Keratinocyte (primary cell): ENCODE measurements around the gene DNM1. TPM values are rescaled to one million over a fixed set of nuclear protein-coding genes. Genes with fewer than 3 reads are reported as not detected.
A peak's percentile ranks its signal among the peaks of the same experiment; 100 is the strongest.

Source experiments
- DNase-seq: peaks from one replicate; pipeline ENCODE4 v3.0.0-alpha.2; 2011; ENCODE audit warnings: low read depth, missing footprints, low spot score
- FAIRE-seq: peaks from 2 replicates; lab custom pipeline; 2011; peaks lifted over from hg19 to GRCh38; lab: Jason Lieb, UNC
- H2AFZ ChIP-seq: 2 replicates; pipeline ENCODE4 v1.6.0; 2012; ENCODE audit warnings: low read length, control low read depth, inconsistent platforms; ENCODE audit not compliant: control insufficient read depth
- H3K27ac ChIP-seq: 2 replicates; pipeline ENCODE4 v1.5.1; 2011; ENCODE audit warnings: low read length; ENCODE audit not compliant: control insufficient read depth, insufficient read depth
- H3K27me3 ChIP-seq: 3 replicates; pipeline ENCODE4 v1.6.0; 2011; ENCODE audit warnings: low read length; ENCODE audit not compliant: control insufficient read depth, insufficient read depth; ENCODE audit errors: extremely low read depth
- H3K36me3 ChIP-seq, 2 experiments: 2 replicates in 1 of 2; 3 replicates in 1 of 2; pipeline ENCODE4 v1.5.1; 2011; ENCODE audit warnings: low read length in 2 of 2, mild to moderate bottlenecking in 1 of 2; ENCODE audit not compliant: control insufficient read depth in 2 of 2, insufficient read depth in 2 of 2; ENCODE audit errors: extremely low read depth in 1 of 2
- H3K4me1 ChIP-seq: 3 replicates; pipeline ENCODE4 v1.5.1; 2011; ENCODE audit warnings: low read length; ENCODE audit not compliant: control insufficient read depth, insufficient read depth; ENCODE audit errors: extremely low read depth
- H3K4me2 ChIP-seq: 3 replicates; pipeline ENCODE4 v1.6.0; 2011; ENCODE audit warnings: low read depth, low read length; ENCODE audit not compliant: control insufficient read depth, insufficient read depth; ENCODE audit errors: extremely low read depth
- H3K4me3 ChIP-seq, 3 experiments: fragments of 200-600 bp in 1 of 3; sonication (generic) in 1 of 3; 2 replicates in 2 of 3; 3 replicates in 1 of 3; pipeline ENCODE4 v1.5.1; 2011 to 2016; ENCODE audit warnings: low read length in 3 of 3, mild to moderate bottlenecking in 3 of 3, control low read depth in 2 of 3, inconsistent platforms in 1 of 3, low read depth in 1 of 3, mixed read lengths in 1 of 3, mixed run types in 1 of 3, moderate library complexity in 1 of 3; ENCODE audit not compliant: control insufficient read depth in 2 of 3, insufficient read depth in 2 of 3; ENCODE audit errors: extremely low read depth in 1 of 3
- H3K79me2 ChIP-seq: 2 replicates; pipeline ENCODE4 v1.6.0; 2012; ENCODE audit warnings: low read length; ENCODE audit not compliant: control insufficient read depth, insufficient read depth
- H3K9ac ChIP-seq: 3 replicates; pipeline ENCODE4 v1.6.0; 2011; ENCODE audit warnings: low read length; ENCODE audit not compliant: control insufficient read depth, insufficient read depth; ENCODE audit errors: extremely low read depth
- H3K9me1 ChIP-seq: 3 replicates; pipeline ENCODE4 v1.6.0; 2011; ENCODE audit warnings: low read length; ENCODE audit not compliant: control insufficient read depth, insufficient read depth; ENCODE audit errors: extremely low read depth
- H3K9me3 ChIP-seq: 2 replicates; pipeline ENCODE4 v1.5.1; 2012; ENCODE audit warnings: low read depth, low read length; ENCODE audit not compliant: control insufficient read depth
- H4K20me1 ChIP-seq: 3 replicates; pipeline ENCODE4 v1.6.0; 2011; ENCODE audit warnings: low read length; ENCODE audit not compliant: control insufficient read depth, insufficient read depth; ENCODE audit errors: extremely low read depth
- CTCF ChIP-seq, 3 experiments: IDR thresholded peaks in 1 of 3; conservative IDR thresholded peaks in 1 of 3; optimal IDR thresholded peaks in 1 of 3; 2 replicates in 2 of 3; 3 replicates in 1 of 3; pipeline versions ENCODE3 to v1.5.1; 2011; ENCODE audit warnings: low read length in 3 of 3, mild to moderate bottlenecking in 3 of 3, moderate library complexity in 2 of 3, control low read depth in 1 of 3, inconsistent platforms in 1 of 3; ENCODE audit not compliant: insufficient read depth in 2 of 3; ENCODE audit errors: extremely low read depth in 1 of 3
- EZH2 ChIP-seq: IDR thresholded peaks from one replicate; pipeline ENCODE4 v1.6.1; 2012; ENCODE audit warnings: inconsistent platforms, mild to moderate bottlenecking, low read length, moderate library complexity
- dilution Hi-C: fragments of 300-500 bp; cut with MboI; formaldehyde crosslinking; loops from one replicate; pipeline ENCODE4 v1.7.0; 2020; ENCODE audit warnings: low sequenced_read_pairs; ENCODE audit not compliant: extremely low pct_ligation_motif_present
- polyA plus RNA-seq, 5 experiments: library from polyadenylated mRNA; depleted of rRNA in 3 of 5; stranded (reverse) in 3 of 5; stranded (forward) in 1 of 5; unstranded in 1 of 5; fragments of >200 nt; gene quantifications; 1 replicate in 1 of 5; 2 replicates in 3 of 5; 3 replicates in 1 of 5; pipeline versions ENCODE4 v1.2.1 to v1.2.3, GENCODE V29; 2011 to 2012; ENCODE audit warnings: missing spikeins in 2 of 5, low read depth in 1 of 5, low replicate concordance in 1 of 5

Gene DNM1
- polyA plus RNA-seq, 1 donor (not counting 4 experiments of a cell fraction or from before 2014, with no cell fraction given): 0.25 TPM

DNA sequence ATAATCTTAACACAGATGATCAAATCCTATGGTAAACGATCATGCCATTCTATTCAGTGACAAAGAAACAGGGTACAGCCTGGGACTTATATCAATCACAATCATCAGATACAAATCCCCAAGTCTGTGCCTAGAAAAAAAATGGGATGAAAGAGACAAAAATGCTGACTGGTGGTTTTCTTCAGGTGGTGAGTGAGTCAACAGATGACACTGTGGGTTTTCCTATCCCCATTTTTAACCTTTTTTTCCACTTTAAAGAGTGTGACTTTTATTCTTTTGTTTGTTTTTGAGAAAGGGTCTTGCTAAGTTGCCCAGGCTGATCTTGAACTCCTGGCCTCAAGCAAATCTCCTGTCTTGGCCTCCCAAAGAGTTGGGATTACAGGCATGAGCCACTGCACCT lies 15.0 kb upstream of the DNM1 start:
- FAIRE-seq: no peak
- H3K9me3 ChIP-seq: no peaks in the 10 kb centered on the region
- peaks cover 14% of the 10 kb centered on the region for H3K4me1 ChIP-seq
- peaks cover 13% of the 10 kb centered on the region for H3K79me2 ChIP-seq
- H3K27me3 ChIP-seq: no peaks in the 10 kb centered on the region
- H4K20me1 ChIP-seq: no peaks in the 10 kb centered on the region
- H3K36me3 ChIP-seq: peaks cover 18 to 21% of the 10 kb centered on the region in 2 experiments
- H3K4me3 ChIP-seq: no peak overlapping the region
- no peak overlapping the region for H3K4me2 ChIP-seq
- TF ChIP-seq CTCF (optimal IDR thresholded peaks at IDR 0.05 in 1 of 3, IDR thresholded peaks at IDR 0.05 in 1 of 3, conservative IDR thresholded peaks at IDR 0.05 in 1 of 3; ENCODE audit: extremely low read depth in 1 of 3, insufficient read depth in 2 of 3, low read length in 3 of 3): no peak
- TF ChIP-seq EZH2: no peak
- no peak overlapping the region for H3K27ac ChIP-seq
- no peak overlapping the region for H3K9ac ChIP-seq
- dilution Hi-C loops: no loop called here
- no peak for DNase-seq
- no peak overlapping the region for H2AFZ ChIP-seq
- H3K9me1 ChIP-seq: no peaks in the 10 kb centered on the region

- no peak overlapping the region for H3K27ac ChIP-seq
- peak overlapping the region; percentile 92 for H3K4me2 ChIP-seq
- dilution Hi-C loops: no loop called here
- H3K27me3 ChIP-seq: no peaks in the 10 kb centered on the region
- peaks cover 14 to 17% of the 10 kb centered on the region in 2 experiments for H3K36me3 ChIP-seq
- TF ChIP-seq EZH2 (no peak), CTCF (optimal IDR thresholded peaks at IDR 0.05 in 1 of 3, IDR thresholded peaks at IDR 0.05 in 1 of 3, conservative IDR thresholded peaks at IDR 0.05 in 1 of 3; ENCODE audit: extremely low read depth in 1 of 3, insufficient read depth in 2 of 3, low read length in 3 of 3) (peak in 2 of 3 experiments; percentile 1 to 12)
- no peaks in the 10 kb centered on the region for H4K20me1 ChIP-seq
- H3K9ac ChIP-seq: peak overlapping the region; percentile 84
- FAIRE-seq (no peak), DNase-seq (no peak)
- H3K4me1 ChIP-seq: peaks cover 9% of the 10 kb centered on the region
- no peak overlapping the region for H2AFZ ChIP-seq
- H3K4me3 ChIP-seq: peak overlapping the region in 1 of 3 experiments; percentile 85
- H3K9me3 ChIP-seq: no peaks in the 10 kb centered on the region
- H3K79me2 ChIP-seq: peaks cover 13% of the 10 kb centered on the region
- no peaks in the 10 kb centered on the region for H3K9me1 ChIP-seq
Measured at GRCh38 chr9:128190013-128190412, 13.2 kb upstream of the DNM1 start.
